Left ventricle myocardium inferior (tissue), 1 donor: ENCODE results near the gene TSPEAR. TPM values are rescaled to one million over a fixed set of nuclear protein-coding genes. Genes with fewer than 3 reads are reported as not detected.

Experiments
- DNase-seq: peaks from one replicate; pipeline ENCODE4 v3.0.0-alpha.2; 2020
- H3K27ac ChIP-seq: fragments of 200-600 bp; replicated peaks from 2 replicates; pipeline ENCODE4 v1.8.0; 2021
- H3K27me3 ChIP-seq: fragments of 200-600 bp; 2 replicates; pipeline ENCODE4 v1.8.0; 2021; ENCODE audit warnings: low read depth
- H3K36me3 ChIP-seq: fragments of 200-600 bp; 2 replicates; pipeline ENCODE4 v1.8.0; 2021
- H3K4me1 ChIP-seq: fragments of 200-600 bp; 2 replicates; pipeline ENCODE4 v1.8.0; 2021
- H3K4me3 ChIP-seq: fragments of 200-600 bp; 2 replicates; pipeline ENCODE4 v1.8.0; 2021; ENCODE audit warnings: mild to moderate bottlenecking, moderate library complexity
- H3K9me3 ChIP-seq: fragments of 200-600 bp; replicated peaks from 2 replicates; pipeline ENCODE4 v1.8.0; 2021
- CTCF ChIP-seq: fragments of 200-600 bp; IDR thresholded peaks from 2 replicates; pipeline ENCODE4 v1.8.0; 2021; ENCODE audit warnings: antibody characterized with exemption, mild to moderate bottlenecking, borderline replicate concordance
- intact Hi-C: fragments of 100-400 bp; cut with micrococcal nuclease; formaldehyde crosslinking; loops from one replicate; pipeline ENCODE4 v1.11.0; 2022
- total RNA-seq: library from RNA; stranded (reverse); fragmentation: NEBNext Ultra II Directional; extraction: Animal tissue kit (Norgen Biotek cat#: 25700); gene quantifications from one replicate; pipeline ENCODE4 v1.2.1, GENCODE V29; 2021
- donor health status: DM: no; HTN: yes; CAD: no; lungs with severe emphysema.

TSPEAR gene
- total RNA-seq, 1 donor from 2014 or later, result 3.3 TPM

- H3K27me3 ChIP-seq, result no peaks in the 10 kb centered on the region
- no peaks in the 10 kb centered on the region for H3K36me3 ChIP-seq
- H3K9me3 ChIP-seq, result no peaks in the 10 kb centered on the region
- no peak for TF ChIP-seq CTCF
- no peak for DNase-seq
- intact Hi-C loops, result no loop called here
- no peak overlapping the region for H3K4me3 ChIP-seq
- peaks cover 17% of the 10 kb centered on the region for H3K4me1 ChIP-seq
- no peak overlapping the region for H3K27ac ChIP-seq
Measured at GRCh38 chr21:44459712-44460440, 251.5 kb downstream of the TSPEAR start.

- no peak for DNase-seq
- Histone ChIP-seq H3K4me1 (peaks cover 17% of the 10 kb centered on the region), H3K9me3 (peaks cover 5% of the 10 kb centered on the region), H3K27ac (no peak overlapping the region), H3K36me3 (no peaks in the 10 kb centered on the region), H3K4me3 (no peak overlapping the region), H3K27me3 (no peaks in the 10 kb centered on the region)
- intact Hi-C loops, result no loop called here
- no peak for TF ChIP-seq CTCF
Measured at GRCh38 chr21:44458971-44459711, 252.2 kb downstream of the TSPEAR start.

GRCh38 chr21:44456915-44457736 is 254.2 kb downstream of the TSPEAR start:
- Histone ChIP-seq H3K4me3 (peak overlapping the region; percentile 2), H3K4me1 (peaks cover 17% of the 10 kb centered on the region), H3K36me3 (no peaks in the 10 kb centered on the region), H3K27me3 (no peaks in the 10 kb centered on the region), H3K9me3 (peaks cover 19% of the 10 kb centered on the region), H3K27ac (no peak overlapping the region)
- intact Hi-C loops, result no loop called here
- TF ChIP-seq CTCF, result no peak
- DNase-seq, result no peak

GRCh38 chr21:44456214-44456914 is 255.0 kb downstream of the TSPEAR start:
- DNase-seq, result no peak
- no peak for TF ChIP-seq CTCF
- Histone ChIP-seq H3K27me3 (no peaks in the 10 kb centered on the region), H3K9me3 (peaks cover 20% of the 10 kb centered on the region), H3K4me3 (peak overlapping the region; percentile 88), H3K27ac (no peak overlapping the region), H3K36me3 (no peaks in the 10 kb centered on the region), H3K4me1 (peaks cover 17% of the 10 kb centered on the region)
- intact Hi-C loops, result no loop called here

GRCh38 chr21:44455524-44456213 is 255.7 kb downstream of the TSPEAR start:
- DNase-seq, result peak; percentile 61
- Histone ChIP-seq H3K27ac (peak overlapping the region; percentile 50), H3K36me3 (no peaks in the 10 kb centered on the region), H3K27me3 (peaks cover under 1% of the 10 kb centered on the region), H3K9me3 (peaks cover 20% of the 10 kb centered on the region), H3K4me1 (peaks cover 12% of the 10 kb centered on the region), H3K4me3 (peak overlapping the region; percentile 88)
- intact Hi-C loops, result no loop called here
- TF ChIP-seq CTCF, result peak; percentile 26
